Measurements from ENCODE around the gene SMCO3.

Gene SMCO3

DNA sequence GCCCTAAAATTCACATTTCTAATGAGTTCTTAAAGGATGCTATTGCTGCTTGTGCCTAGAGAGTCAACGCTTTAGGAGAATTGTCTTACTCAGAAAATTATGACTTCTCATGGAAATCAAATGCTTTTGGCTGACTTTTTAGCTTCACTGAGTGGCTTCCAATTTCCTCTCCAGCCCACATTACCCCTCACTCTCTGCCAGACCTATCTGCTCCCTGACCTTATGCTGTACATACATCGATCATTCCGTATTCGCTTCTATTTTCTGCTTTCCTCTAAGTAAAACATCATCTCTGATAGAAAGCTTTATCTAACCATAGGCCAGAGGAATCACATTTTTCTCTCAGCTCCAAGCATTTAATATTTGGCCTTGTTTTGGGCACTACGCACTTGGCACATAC lies 12.5 kb upstream of the SMCO3 start:
- DNase-seq = no peak

- DNase-seq = no peak
Measured at GRCh38 chr12:14825256-14825655, 11.3 kb upstream of the SMCO3 start.

DNA sequence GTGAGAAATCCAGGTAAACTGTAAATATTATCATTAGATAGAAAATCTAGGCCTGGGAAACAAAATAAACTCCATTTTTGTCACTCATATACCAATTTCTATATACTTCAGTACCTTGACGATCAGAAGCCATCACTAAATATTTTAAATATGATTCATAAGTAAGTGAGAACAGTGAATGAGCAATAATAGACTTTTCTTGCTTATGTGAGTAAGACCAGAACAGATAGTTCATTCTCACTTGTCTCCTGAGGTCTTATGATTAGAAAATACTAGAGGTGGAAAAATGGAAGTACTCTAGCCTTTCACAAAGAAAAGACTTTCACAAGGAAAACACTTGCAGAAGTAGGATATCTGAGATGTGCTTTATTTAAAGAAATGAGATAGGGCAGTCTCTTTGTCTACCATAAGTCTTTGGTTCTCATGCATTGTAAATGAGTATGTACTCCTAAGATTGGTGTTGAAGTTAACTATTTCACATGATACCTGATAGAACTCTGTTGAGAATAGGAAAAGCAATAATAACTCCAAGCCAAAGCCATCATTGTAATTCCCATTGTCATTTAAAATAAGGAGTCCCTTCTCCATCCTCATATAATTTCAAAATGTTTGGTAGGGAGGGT lies 10.1 kb upstream of the SMCO3 start:
- DNase-seq = no peak

GRCh38 chr12:14811486-14811885 lies 2.5 kb downstream of the SMCO3 start:
- no peak for DNase-seq

GRCh38 chr12:14810953-14811483 lies 3.0 kb downstream of the SMCO3 start:
- no peak for DNase-seq

DNA sequence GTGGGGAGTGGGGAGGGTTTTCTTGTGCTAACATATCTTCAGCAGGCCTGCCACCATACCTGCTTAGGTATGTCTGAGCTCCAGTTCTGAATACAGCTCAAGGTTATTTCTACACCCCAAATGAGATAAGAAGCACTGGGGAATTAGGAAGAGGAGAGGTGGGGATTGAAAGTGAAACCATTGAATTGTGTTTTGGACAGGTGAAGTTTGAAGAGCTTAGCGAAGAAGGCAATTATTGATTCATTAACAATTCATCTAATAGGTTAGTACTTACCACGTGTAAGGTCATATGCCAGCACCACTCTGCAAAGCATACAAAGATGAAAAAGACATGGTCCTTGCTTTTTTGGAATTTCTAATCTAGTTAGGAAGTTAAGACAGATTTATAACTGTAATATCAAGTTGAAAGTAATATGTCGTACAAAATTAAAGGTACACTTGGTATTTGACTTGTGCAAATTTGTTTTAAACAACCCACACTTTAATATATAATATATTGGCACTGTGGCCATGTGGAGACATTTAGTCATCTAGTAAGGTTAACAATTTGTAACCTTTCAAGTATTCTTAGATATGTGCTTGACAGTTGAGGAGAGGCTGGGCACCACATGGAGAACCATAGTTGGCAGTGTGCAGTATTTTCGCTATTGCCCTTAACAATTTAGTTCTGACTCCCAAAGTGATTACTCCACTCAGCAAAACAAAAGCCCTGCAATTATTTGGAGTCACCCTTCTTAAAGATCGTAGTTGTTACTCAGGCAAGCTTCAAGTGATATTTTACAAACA lies 3.6 kb downstream of the SMCO3 start:
- DNase-seq = no peak

DNA sequence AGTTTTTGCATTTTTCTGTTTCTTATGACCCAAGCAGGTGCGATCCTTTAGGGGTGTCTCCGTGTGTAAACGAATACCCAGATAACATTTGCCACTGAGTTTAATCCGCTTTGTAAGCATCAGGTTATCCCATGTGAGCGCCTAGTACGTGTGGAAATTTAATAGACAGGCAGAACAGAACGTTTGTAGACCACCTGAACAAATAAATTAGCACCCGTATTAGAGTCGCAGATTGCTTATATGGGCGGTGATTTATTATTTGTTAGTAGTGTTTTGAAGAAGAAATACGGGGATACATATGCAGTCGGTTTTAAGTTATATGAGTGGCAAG lies 10.2 kb downstream of the SMCO3 start:
- peak; percentile 36 for DNase-seq

GRCh38 chr12:14803011-14803829 lies 10.8 kb downstream of the SMCO3 start, which contains the start of the genes C12orf60 and WBP11:
Gene C12orf60, plus strand, starts transcription at chr12:14803670. Its CDS starts 19,266 bp downstream, at chr12:14822936.
Gene WBP11, minus strand, starts transcription at chr12:14803478. Its CDS starts 2,095 bp downstream, at chr12:14801383.
- peak; percentile 96 for DNase-seq

DNA sequence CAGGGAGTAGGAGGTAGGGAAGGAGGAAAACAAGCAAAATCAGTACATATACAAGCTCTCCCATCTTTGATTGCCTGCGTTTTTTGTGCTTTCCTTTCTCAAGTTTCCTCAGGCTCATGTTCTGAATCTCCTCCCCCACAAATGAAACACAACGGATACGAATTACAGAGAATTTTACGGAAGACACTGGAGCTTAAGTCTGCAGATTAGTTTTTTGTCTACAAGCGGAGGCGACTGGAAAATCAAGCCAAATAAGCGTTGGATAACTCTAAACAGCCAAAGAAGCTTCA lies 11.3 kb downstream of the SMCO3 start:
- DNase-seq = no peak

DNA sequence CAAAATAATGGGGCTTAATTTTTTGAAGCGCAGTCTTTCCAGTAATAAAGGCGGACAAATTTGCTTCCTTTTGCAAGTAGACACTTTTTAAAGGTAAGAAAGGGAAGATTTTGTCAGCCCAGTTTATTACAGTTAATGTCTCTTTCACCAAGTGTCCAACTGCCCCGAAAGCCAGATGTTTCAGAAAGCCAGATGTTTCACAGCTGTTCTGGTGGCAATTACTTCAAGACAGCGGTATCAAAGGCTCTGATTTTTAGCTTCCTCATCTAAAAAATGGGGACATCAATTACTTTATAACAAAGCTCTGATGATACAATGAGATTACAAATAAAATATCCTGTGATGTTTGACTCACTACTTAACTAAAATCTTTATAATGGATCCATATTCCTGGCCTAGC lies 11.7 kb downstream of the SMCO3 start:
- no peak for DNase-seq

- no peak for DNase-seq
Measured at GRCh38 chr12:14795028-14795448, 18.9 kb downstream of the SMCO3 start.

GRCh38 chr12:14785568-14785967 lies 28.4 kb downstream of the SMCO3 start:
- no peak for DNase-seq

DNA sequence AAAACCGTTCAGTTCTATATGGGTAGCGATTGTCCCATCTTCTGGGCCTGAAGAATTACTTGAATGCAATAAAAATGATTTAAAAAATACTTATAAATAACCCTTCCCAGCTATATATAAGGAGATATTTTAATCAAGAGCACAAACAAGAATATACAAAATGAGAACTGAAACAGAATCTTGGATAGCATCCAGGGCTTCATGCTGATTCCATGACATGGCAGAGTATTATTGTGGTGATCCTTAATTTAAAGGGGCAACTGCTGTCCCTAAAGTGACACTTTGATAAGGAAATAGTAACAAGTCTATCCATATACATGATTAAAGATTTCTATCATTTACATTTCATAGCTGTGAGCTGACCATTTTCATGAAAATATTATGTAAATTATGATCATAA lies 29.5 kb downstream of the SMCO3 start:
- DNase-seq = no peak

GRCh38 chr12:14782756-14783155 lies 31.2 kb downstream of the SMCO3 start:
- no peak for DNase-seq

DNA sequence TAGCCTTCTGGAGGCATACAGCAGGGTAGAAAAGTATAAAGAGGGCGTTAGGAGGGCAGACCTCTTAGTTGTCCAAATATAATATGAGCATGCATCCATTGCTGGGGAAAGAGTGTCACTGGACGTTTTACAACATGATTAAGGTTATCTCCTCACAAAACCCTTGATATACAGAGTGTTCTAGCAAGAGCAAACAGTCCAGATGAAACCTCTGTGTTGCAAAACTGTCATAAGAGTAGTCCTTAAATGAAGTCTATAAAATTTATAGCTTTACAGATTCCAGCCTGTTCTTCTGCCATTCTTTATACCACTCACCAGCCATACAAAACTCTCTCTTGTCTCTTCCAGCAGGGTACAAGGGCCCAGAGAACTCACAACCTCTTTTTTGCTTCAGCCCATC lies 32.4 kb downstream of the SMCO3 start:
- no peak for DNase-seq

- no peak for DNase-seq
Measured at GRCh38 chr12:14780859-14781258, 33.1 kb downstream of the SMCO3 start.

GRCh38 chr12:14779834-14780233 lies 34.1 kb downstream of the SMCO3 start:
- DNase-seq = no peak

GRCh38 chr12:14777271-14777670 lies 36.7 kb downstream of the SMCO3 start:
- no peak for DNase-seq

GRCh38 chr12:14776236-14776961 lies 37.6 kb downstream of the SMCO3 start:
- DNase-seq = no peak

DNA sequence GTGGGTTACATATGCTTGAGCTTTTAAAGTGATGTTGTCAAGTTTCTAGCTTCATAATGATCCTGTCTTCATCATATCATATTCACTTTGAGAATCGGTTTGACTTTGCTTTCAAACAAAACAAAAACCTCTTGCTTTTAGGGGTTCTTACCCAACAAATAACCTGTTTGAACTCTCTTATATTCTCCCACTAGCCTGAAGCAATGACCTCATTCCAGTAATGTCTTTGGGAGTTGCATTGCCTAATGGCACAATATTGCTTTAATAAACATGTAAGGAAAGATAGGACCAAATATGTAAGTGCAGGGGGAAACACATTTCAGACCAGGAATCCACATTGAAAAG lies 38.4 kb downstream of the SMCO3 start:
- DNase-seq = no peak

GRCh38 chr12:14774906-14775635 lies 38.9 kb downstream of the SMCO3 start:
- DNase-seq = no peak
